GM19035 (cell line): ENCODE data around the gene TUNAR.
"Not testable (repeated sequence)": the region's sequence is repeated elsewhere in the genome, so short reads cannot be mapped to it uniquely, and the experiment has no call there.

Experiments used
- ATAC-seq: cut with Tn5 transposase; IDR thresholded peaks from one replicate; pipeline ENCODE4 v1.9.1; 2021; ENCODE audit not compliant: unreplicated experiment

The TUNAR gene

GRCh38 chr14:95968048-95968447 is 91.4 kb downstream of the TUNAR start:
- ATAC-seq, result not testable (repeated sequence)
